PFSK-1 (cell line): Measurements from ENCODE around the gene NR1H4.

Source experiments
- FOXP2 ChIP-seq: optimal IDR thresholded peaks from 2 replicates; pipeline ENCODE3; 2011; ENCODE audit warnings: borderline replicate concordance, control low read depth, inconsistent platforms; ENCODE audit not compliant: insufficient read depth; ENCODE audit errors: extremely low read length, extremely low read depth
- POLR2AphosphoS5 ChIP-seq: IDR thresholded peaks from 2 replicates; pipeline ENCODE4 v1.6.1; 2012; ENCODE audit warnings: low read depth, mild to moderate bottlenecking, control low read depth, low read length, moderate library complexity
- REST ChIP-seq, 2 experiments: IDR thresholded peaks; 2 replicates each; pipeline versions ENCODE4 v1.6.1 to v1.8.0; 2011 to 2012; ENCODE audit warnings: low read depth in 2 of 2, low read length in 2 of 2, control low read depth in 1 of 2, inconsistent platforms in 1 of 2, mild to moderate bottlenecking in 1 of 2, moderate library complexity in 1 of 2; ENCODE audit not compliant: insufficient read depth in 1 of 2
- SIN3A ChIP-seq: IDR thresholded peaks from 2 replicates; pipeline ENCODE4 v1.6.1; 2012; ENCODE audit warnings: mild to moderate bottlenecking, low read length, moderate library complexity, borderline replicate concordance; ENCODE audit not compliant: insufficient read depth
- TAF1 ChIP-seq: IDR thresholded peaks from 2 replicates; pipeline ENCODE4 v1.6.1; 2012; ENCODE audit warnings: low read length, control low read depth, borderline replicate concordance; ENCODE audit not compliant: insufficient read depth

Gene NR1H4

GRCh38 chr12:100494026-100494425, 20.4 kb downstream of the NR1H4 start:
- no peak for TF ChIP-seq TAF1
- TF ChIP-seq POLR2AphosphoS5, result no peak
- TF ChIP-seq FOXP2, result no peak
- TF ChIP-seq SIN3A, result no peak
- no peak for TF ChIP-seq REST (IDR thresholded peaks at IDR 0.05; ENCODE audit: insufficient read depth in 1 of 2, low read depth in 2 of 2, low read length in 2 of 2)

GRCh38 chr12:100494538-100494937, 20.9 kb downstream of the NR1H4 start:
- TF ChIP-seq REST (IDR thresholded peaks at IDR 0.05; ENCODE audit: insufficient read depth in 1 of 2, low read depth in 2 of 2, low read length in 2 of 2) (no peak), TAF1 (no peak), POLR2AphosphoS5 (no peak), FOXP2 (no peak), SIN3A (no peak)

GRCh38 chr12:100497105-100497795, 23.6 kb downstream of the NR1H4 start:
- no peak for TF ChIP-seq FOXP2
- TF ChIP-seq REST (IDR thresholded peaks at IDR 0.05; ENCODE audit: insufficient read depth in 1 of 2, low read depth in 2 of 2, low read length in 2 of 2), result no peak
- no peak for TF ChIP-seq SIN3A
- TF ChIP-seq POLR2AphosphoS5, result no peak
- TF ChIP-seq TAF1, result no peak

- TF ChIP-seq FOXP2, result no peak
- TF ChIP-seq POLR2AphosphoS5, result no peak
- no peak for TF ChIP-seq SIN3A
- no peak for TF ChIP-seq TAF1
- TF ChIP-seq REST (IDR thresholded peaks at IDR 0.05; ENCODE audit: insufficient read depth in 1 of 2, low read depth in 2 of 2, low read length in 2 of 2), result no peak
Observed at GRCh38 chr12:100498141-100498540, 24.5 kb downstream of the NR1H4 start.

GRCh38 chr12:100499416-100499815, 25.8 kb downstream of the NR1H4 start:
- TF ChIP-seq SIN3A, result no peak
- TF ChIP-seq POLR2AphosphoS5, result no peak
- TF ChIP-seq REST (IDR thresholded peaks at IDR 0.05; ENCODE audit: insufficient read depth in 1 of 2, low read depth in 2 of 2, low read length in 2 of 2), result no peak
- TF ChIP-seq FOXP2, result no peak
- no peak for TF ChIP-seq TAF1
